Activated CD4-positive, alpha-beta T cell treated with anti-CD3 and anti-CD28 coated beads, Interleukin-2, amount 10 ng/mL, durations not matched to agents 7 days and 5 days (primary cell): ENCODE measurements around the gene LYZL6. TPM values are rescaled to one million over a fixed set of nuclear protein-coding genes. Genes with fewer than 3 reads are reported as not detected.

ENCODE experiments used
- CTCF ChIA-PET: fragments of 350-600 bp; sonication (Branson Sonifier 250); formaldehyde crosslinking; loops from one replicate; lab custom pipeline; 2021; ENCODE audit warnings: antibody characterized with exemption; lab: Charles Lee
- POLR2A ChIA-PET: fragments of 350-600 bp; sonication (Branson Sonifier 250); formaldehyde crosslinking; loops from one replicate; lab custom pipeline; 2021; ENCODE audit warnings: antibody characterized with exemption; lab: Charles Lee
- DNase-seq: peaks from one replicate; pipeline ENCODE4 v3.0.0-alpha.2; 2020
- H3K27ac Mint-ChIP-seq: one replicate; pipeline ENCODE4 v1.8.0; 2021; ENCODE audit warnings: mild to moderate bottlenecking, moderate library complexity, mixed read lengths
- H3K27me3 Mint-ChIP-seq: one replicate; pipeline ENCODE4 v1.8.0; 2021; ENCODE audit warnings: mixed read lengths
- H3K36me3 Mint-ChIP-seq: one replicate; pipeline ENCODE4 v1.8.0; 2021; ENCODE audit warnings: low read depth, mixed read lengths
- H3K4me1 Mint-ChIP-seq: one replicate; pipeline ENCODE4 v1.8.0; 2021; ENCODE audit warnings: mixed read lengths
- H3K4me3 Mint-ChIP-seq: one replicate; pipeline ENCODE4 v1.8.0; 2021; ENCODE audit warnings: mild to moderate bottlenecking, moderate library complexity, mixed read lengths
- H3K9me3 Mint-ChIP-seq: one replicate; pipeline ENCODE4 v1.8.0; 2021; ENCODE audit warnings: mixed read lengths
- total RNA-seq, 2 experiments: library from RNA; stranded (reverse); gene quantifications; one replicate each; pipeline ENCODE4 v1.2.3, GENCODE V29; 2021

The LYZL6 gene
- total RNA-seq, 2 experiments from 2014 or later = not detected

DNA sequence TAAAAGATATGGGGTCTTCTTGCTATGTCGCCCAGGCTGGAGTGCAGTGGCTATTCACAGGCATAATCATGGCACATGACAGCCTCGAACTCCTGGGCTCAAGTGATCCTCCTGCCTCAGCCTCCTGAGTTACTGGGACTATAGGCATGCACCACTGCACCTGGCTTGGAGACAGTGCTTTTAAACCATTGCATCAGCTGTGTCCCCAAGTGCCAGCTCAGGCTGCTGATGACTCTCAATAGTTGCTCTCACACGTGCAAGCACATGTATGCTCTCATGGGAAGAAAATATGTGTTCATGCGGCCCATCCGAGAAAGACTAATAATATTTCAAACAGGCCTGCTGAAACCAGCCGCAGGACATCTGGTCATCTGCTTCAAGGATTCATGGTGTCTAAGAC lies 29.0 kb upstream of the LYZL6 start:
- Mint-ChIP-seq H3K4me3 (no peak overlapping the region), H3K9me3 (no peaks in the 10 kb centered on the region), H3K4me1 (no peaks in the 10 kb centered on the region), H3K36me3 (no peaks in the 10 kb centered on the region), H3K27ac (no peak overlapping the region), H3K27me3 (peaks cover 6% of the 10 kb centered on the region)
- no peak for DNase-seq
- CTCF ChIA-PET = interaction anchor here (0.7 to 1.0 kb wide), 2 partner anchors 54 to 176 kb away, joined by 3 read pairs; no protein-coding TSS in a partner anchor
- POLR2A ChIA-PET = no interaction called here

DNA sequence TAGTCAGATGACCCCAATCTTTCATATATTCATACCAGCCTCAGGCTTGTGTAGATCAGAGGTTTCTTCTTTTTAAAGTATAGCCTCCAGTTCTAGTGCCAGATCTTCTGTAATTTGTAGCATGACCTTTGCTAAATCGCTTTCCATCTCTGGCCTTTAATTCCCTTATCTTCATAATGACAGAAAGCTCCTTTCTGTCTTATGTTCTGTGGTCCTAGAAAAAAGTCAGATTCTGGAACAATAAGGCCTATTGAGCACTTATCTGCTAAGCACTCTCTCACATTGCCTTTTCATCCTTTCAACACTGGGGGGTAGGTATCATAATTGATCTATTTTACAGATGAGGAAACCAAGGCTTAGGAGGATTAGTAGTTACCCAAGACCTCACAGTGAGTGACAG lies 28.6 kb upstream of the LYZL6 start:
- ChIA-PET CTCF (interaction anchor here (0.7 to 1.0 kb wide), 2 partner anchors 55 to 177 kb away, joined by 3 read pairs; no protein-coding TSS in a partner anchor), POLR2A (no interaction called here)
- Mint-ChIP-seq H3K36me3 (no peaks in the 10 kb centered on the region), H3K4me3 (no peak overlapping the region), H3K4me1 (no peaks in the 10 kb centered on the region), H3K27ac (no peak overlapping the region), H3K9me3 (no peaks in the 10 kb centered on the region), H3K27me3 (peaks cover 6% of the 10 kb centered on the region)
- DNase-seq = no peak

DNA sequence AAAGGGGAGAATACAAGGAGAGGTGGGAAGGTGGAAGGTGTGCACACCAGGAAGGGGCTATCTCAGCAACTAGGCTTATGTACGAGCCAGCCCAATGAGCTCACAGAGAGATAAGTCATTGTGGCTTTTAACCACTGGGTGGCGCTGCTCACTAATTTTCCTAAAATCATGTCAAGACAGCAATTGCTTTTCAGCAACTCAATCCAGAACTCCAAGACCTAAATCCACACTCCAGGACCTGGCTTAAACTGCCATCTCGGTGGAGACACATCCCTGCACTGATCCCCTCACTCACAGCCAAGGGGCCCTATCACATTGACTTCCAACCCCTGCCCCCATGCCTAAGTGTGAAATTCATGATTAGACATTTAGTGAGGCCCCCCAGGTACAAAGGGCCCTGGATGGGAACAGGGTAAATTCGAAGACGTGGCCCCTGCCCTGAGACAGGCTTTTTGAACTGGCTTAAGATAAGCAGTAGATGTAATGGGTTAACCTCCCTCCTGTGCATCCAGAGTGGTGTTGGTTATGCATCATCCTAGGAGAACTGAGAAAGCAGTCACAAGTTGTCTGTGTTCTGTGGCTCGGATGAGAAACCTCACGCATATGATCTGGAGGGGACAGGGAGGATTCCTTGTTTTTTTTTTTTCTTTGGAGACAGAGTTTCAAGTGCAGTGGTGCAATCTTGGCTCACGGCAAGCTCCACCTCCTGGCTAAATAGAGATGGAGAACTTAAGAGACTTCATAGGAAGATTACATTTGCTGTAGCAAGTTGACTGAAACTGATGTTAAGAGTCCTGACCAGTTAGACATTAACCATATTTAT lies 26.3 kb upstream of the LYZL6 start:
- Mint-ChIP-seq H3K27me3 (peaks cover 8% of the 10 kb centered on the region), H3K4me1 (no peaks in the 10 kb centered on the region), H3K36me3 (no peaks in the 10 kb centered on the region), H3K9me3 (no peaks in the 10 kb centered on the region), H3K4me3 (no peak overlapping the region), H3K27ac (no peak overlapping the region)
- DNase-seq = peak; percentile 82
- ChIA-PET POLR2A (no interaction called here), CTCF (interaction anchor here (0.7 to 2.9 kb wide), 13 partner anchors 8 to 179 kb away, joined by 3 to 15 read pairs (median 3); no protein-coding TSS in a partner anchor)

DNA sequence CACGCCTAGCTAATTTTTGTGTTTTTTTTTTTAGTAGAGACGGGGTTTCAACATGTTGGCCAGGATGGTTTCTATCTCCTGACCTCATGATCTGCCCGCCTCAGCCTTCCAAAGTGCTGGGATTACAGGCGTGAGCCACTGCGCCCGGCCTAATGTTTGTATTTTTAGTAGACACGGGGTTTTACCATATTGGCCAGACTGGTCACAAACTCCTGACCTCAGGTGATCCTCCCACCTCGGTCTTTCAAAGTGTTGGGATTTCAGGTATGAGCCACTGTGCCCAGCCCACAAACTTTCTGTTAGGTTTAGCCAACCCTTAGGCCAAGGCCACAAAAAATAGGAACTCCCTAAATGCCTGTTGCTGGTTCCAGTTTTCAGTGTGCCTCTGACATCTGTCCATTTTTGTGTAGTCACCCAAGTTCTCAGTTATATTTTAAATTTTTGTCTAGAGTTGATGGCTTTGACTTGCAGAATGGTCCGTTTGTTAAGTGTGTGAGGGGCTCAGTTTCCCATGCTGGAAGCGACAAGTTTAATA lies 25.1 kb upstream of the LYZL6 start:
- Mint-ChIP-seq H3K9me3 (no peaks in the 10 kb centered on the region), H3K4me3 (no peak overlapping the region), H3K27me3 (peaks cover 16% of the 10 kb centered on the region), H3K36me3 (no peaks in the 10 kb centered on the region), H3K4me1 (no peaks in the 10 kb centered on the region), H3K27ac (no peak overlapping the region)
- no peak for DNase-seq
- ChIA-PET POLR2A (no interaction called here), CTCF (interaction anchor here (0.8 to 2.9 kb wide), 6 partner anchors 11 to 180 kb away, joined by 3 to 15 read pairs (median 3); no protein-coding TSS in a partner anchor)

DNA sequence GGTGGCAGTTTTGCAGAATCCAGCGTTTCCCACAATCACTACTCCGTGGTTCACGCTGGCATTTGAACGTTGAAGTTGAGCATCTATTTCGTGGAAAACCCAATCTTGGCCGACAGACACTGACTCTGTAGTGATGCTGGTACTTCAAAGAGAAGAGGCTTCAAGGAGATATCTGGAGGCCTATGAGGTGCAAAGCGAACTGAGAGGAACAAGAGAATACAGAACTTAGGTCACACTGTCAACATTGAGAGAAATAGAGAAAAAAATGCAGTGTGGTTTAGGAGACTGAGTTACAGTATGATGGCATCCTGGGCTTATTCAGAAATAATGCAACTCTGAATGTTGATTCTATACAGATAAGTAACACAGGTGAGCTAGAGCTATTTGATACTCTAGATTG lies 21.8 kb upstream of the LYZL6 start:
- peaks cover 16% of the 10 kb centered on the region for H3K27me3 Mint-ChIP-seq
- no peak overlapping the region for H3K4me3 Mint-ChIP-seq
- CTCF ChIA-PET = interaction anchor here (1.2 kb wide), 1 partner anchor 13 kb away, joined by 3 read pairs; no protein-coding TSS in a partner anchor
- H3K36me3 Mint-ChIP-seq = no peaks in the 10 kb centered on the region
- DNase-seq = no peak
- no peaks in the 10 kb centered on the region for H3K4me1 Mint-ChIP-seq
- no peak overlapping the region for H3K27ac Mint-ChIP-seq
- POLR2A ChIA-PET = no interaction called here
- no peaks in the 10 kb centered on the region for H3K9me3 Mint-ChIP-seq

DNA sequence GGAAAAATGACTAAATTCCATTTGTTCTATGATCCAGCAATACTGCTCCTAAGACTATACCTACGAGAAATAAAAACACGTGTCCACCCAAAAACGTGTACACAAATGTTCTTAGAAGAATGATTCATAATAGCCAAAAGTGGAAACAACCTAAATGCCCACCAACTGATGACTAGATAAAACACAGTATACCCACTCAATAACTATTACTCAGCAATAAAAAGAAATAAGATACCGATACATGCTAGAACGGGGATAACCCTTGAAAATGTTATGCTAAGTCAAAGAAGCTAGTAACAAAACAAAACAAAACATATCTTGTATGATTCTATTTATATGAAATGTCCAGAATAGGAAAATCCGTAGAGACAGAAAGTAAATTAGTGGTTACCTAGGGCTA lies 20.1 kb upstream of the LYZL6 start:
- CTCF ChIA-PET = no interaction called here
- Mint-ChIP-seq H3K4me1 (no peaks in the 10 kb centered on the region), H3K27ac (no peak overlapping the region), H3K36me3 (no peaks in the 10 kb centered on the region), H3K27me3 (peaks cover 21% of the 10 kb centered on the region), H3K4me3 (no peak overlapping the region), H3K9me3 (no peaks in the 10 kb centered on the region)
- no peak for DNase-seq
- POLR2A ChIA-PET = no interaction called here

DNA sequence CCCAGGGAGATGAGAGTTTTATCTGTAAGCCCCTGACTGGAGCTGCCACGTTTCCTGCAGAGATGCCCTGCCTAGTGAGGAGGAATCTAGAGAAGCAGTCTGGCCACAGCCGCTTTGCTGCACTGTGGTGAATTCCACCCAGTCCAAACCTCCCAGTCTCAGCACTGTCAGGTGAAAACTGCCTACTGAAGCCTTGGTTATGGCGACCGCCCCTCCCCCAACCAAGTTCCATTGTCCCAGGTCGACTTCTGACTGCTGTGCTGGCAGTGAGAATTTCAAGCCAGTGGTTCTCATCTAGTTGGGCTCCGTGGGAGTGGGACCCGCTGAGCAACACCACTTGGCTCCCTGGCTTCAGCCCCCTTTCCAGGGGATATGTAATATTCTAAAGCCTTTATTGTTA lies 10.2 kb upstream of the LYZL6 start:
- no peaks in the 10 kb centered on the region for H3K36me3 Mint-ChIP-seq
- CTCF ChIA-PET = no interaction called here

DNA sequence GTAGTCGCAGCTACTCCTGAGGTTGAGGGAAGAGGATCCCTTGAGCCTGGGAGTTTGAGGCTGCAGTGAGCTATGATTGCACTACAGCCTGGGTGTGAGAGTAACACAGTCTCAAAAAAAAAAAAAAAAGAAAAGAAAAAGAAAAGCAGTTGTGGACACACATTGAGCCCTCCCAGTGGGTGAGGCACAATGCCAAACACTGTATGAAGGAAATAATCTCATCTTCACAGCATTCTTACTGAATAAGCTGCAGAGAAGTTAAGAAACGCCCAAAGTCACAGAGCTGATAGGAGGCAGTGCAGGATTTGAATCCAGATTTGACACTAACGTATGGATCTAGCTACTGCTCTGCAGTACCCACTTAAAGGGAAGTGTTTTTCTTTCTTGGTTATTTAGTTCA lies 5.9 kb upstream of the LYZL6 start:
- no peaks in the 10 kb centered on the region for H3K36me3 Mint-ChIP-seq
- no peak overlapping the region for H3K27ac Mint-ChIP-seq
- no peak overlapping the region for H3K4me3 Mint-ChIP-seq
- DNase-seq = no peak
- H3K4me1 Mint-ChIP-seq = peaks cover 5% of the 10 kb centered on the region
- no peaks in the 10 kb centered on the region for H3K9me3 Mint-ChIP-seq
- ChIA-PET POLR2A (no interaction called here), CTCF (no interaction called here)
- peaks cover 19% of the 10 kb centered on the region for H3K27me3 Mint-ChIP-seq

More for the DNA sequence above, 10.2 kb upstream of the LYZL6 start:
- Mint-ChIP-seq H3K4me1 (no peaks in the 10 kb centered on the region), H3K4me3 (no peak overlapping the region), H3K27me3 (peaks cover 39% of the 10 kb centered on the region), H3K9me3 (no peaks in the 10 kb centered on the region), H3K27ac (no peak overlapping the region)
- DNase-seq = no peak
- POLR2A ChIA-PET = no interaction called here

DNA sequence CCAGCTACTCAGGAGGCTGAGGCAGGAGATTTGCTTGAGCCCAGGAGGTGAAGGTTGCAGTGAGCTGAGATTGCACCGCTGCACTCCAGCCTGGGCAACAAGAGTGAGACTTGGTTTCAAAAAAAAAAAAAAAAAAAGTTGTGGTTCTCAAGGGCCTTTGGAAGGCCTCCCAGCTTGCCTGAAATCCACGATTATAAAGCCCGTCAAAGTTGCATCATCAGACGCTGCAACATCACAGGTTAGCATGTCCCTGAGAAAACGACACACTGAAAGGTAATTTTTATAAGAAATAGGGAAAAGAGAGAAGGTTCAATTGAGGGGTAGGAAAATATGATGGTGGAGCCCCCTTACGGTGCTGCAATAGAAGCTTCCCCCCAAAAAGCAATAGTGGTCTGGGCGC lies 4.6 kb upstream of the LYZL6 start:
- ChIA-PET POLR2A (no interaction called here), CTCF (interaction anchor here (0.6 to 1.2 kb wide), 4 partner anchors 28 to 1155 kb away, joined by 3 to 5 read pairs (median 3); no protein-coding TSS in a partner anchor)
- DNase-seq = no peak
- no peaks in the 10 kb centered on the region for H3K36me3 Mint-ChIP-seq
- H3K27me3 Mint-ChIP-seq = peaks cover 12% of the 10 kb centered on the region
- no peaks in the 10 kb centered on the region for H3K9me3 Mint-ChIP-seq
- H3K4me3 Mint-ChIP-seq = no peak overlapping the region
- no peak overlapping the region for H3K27ac Mint-ChIP-seq
- peaks cover 5% of the 10 kb centered on the region for H3K4me1 Mint-ChIP-seq

DNA sequence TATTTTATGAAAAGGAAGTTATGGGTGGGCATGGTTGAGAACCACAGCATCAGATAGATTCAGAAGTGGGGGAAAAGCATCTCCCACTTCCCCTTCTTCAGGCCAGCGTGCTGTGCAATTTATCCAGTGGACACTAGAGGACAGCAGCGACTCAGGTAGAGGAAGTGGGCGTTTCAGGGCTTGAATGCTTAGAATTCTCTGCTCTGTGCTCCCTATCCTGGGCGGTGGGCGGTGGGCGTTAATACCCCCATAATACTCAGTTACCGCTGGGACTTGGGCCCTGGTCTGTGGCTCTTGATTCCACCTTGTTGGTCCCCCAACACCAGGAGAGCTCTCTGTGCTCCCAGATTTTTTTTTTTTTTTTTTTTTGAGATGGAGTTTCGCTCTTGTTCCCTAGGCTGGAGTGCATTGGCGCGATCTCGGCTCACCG lies 3.7 kb upstream of the LYZL6 start:
- CTCF ChIA-PET = interaction anchor here (0.6 to 1.2 kb wide), 5 partner anchors 15 to 288 kb away, joined by 3 to 5 read pairs (median 4); no protein-coding TSS in a partner anchor

DNA sequence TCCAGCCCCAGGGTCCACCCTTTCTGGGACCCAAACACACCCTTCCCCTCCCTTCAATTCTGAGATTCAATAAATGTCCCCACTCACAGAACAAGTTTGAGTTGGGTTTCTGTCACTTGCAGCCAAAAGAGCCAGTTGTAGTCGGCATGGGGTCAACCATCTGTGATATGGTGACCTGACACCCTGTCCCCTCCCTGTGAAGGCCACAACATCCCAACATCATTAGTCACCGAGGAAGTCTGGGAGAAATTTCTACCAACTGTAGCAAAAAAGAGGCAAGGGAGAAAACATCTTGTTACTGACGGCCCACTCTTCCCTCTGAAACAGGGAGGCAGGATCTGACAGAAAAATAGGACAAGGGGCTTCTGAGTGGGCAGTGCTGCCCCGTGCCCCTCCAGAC lies 638 bp upstream of the LYZL6 start:
- H3K36me3 Mint-ChIP-seq = no peaks in the 10 kb centered on the region
- no peak overlapping the region for H3K27ac Mint-ChIP-seq
- ChIA-PET POLR2A (no interaction called here), CTCF (interaction anchor here (0.7 kb wide), 1 partner anchor 1673 kb away, joined by 3 read pairs; no protein-coding TSS in a partner anchor)
- DNase-seq = no peak
- peaks cover 6% of the 10 kb centered on the region for H3K27me3 Mint-ChIP-seq
- no peak overlapping the region for H3K4me3 Mint-ChIP-seq
- peaks cover 8% of the 10 kb centered on the region for H3K4me1 Mint-ChIP-seq
- H3K9me3 Mint-ChIP-seq = no peaks in the 10 kb centered on the region

More for the DNA sequence above, 3.7 kb upstream of the LYZL6 start:
- no peak overlapping the region for H3K27ac Mint-ChIP-seq
- H3K27me3 Mint-ChIP-seq = peaks cover 10% of the 10 kb centered on the region
- H3K4me3 Mint-ChIP-seq = peak overlapping the region; percentile 10
- POLR2A ChIA-PET = no interaction called here
- H3K4me1 Mint-ChIP-seq = peaks cover 8% of the 10 kb centered on the region
- no peaks in the 10 kb centered on the region for H3K9me3 Mint-ChIP-seq
- peak; percentile 61 for DNase-seq
- H3K36me3 Mint-ChIP-seq = no peaks in the 10 kb centered on the region

DNA sequence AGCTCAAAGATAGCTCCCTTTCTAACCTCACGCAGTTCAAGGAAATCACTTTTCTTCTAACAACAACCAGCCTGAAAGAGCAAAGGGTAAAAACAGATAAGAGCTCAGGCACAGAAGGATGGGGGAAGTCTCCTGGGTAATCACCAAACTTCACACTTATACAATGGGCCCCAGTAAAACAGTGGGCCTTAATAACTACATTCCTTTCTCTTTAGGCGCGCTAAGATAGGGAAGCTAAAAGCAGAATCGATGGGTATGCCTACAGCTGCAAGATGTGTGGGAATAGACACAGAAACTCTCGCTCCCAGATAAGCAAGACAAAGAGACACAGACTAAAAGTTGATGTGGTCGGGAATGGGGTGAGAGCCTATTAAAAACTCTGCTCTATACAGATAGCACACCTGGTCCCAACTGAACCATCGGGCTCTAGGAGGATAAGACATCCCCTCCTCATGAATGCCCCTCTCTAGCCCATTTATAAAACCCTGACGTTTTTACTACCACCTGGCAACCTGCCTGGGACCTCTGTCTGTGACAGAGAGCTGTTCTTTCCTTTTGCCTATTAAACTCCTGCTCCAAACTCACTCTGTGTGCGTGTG lies 826 bp downstream of the LYZL6 start:
- Mint-ChIP-seq H3K36me3 (no peaks in the 10 kb centered on the region), H3K4me3 (no peak overlapping the region), H3K27me3 (peaks cover 6% of the 10 kb centered on the region), H3K27ac (no peak overlapping the region), H3K9me3 (peaks cover 2% of the 10 kb centered on the region), H3K4me1 (peaks cover 8% of the 10 kb centered on the region)
- CTCF ChIA-PET = interaction anchor here (0.7 to 1.0 kb wide), 2 partner anchors 32 to 179 kb away, joined by 3 to 8 read pairs; no protein-coding TSS in a partner anchor
- POLR2A ChIA-PET = no interaction called here
- DNase-seq = no peak
